Heart left ventricle (tissue), 13 donors: ENCODE results near the gene SLC43A3.

Experiments used
- POLR2A ChIP-seq, 2 donors: fragments of 450-650 bp; IDR thresholded peaks; one replicate each; pipeline ENCODE4 v1.6.1; 2017; ENCODE audit warnings: antibody characterized with exemption in 2 of 2, mild to moderate bottlenecking in 2 of 2, moderate library complexity in 2 of 2
- TF ChIP-seq, protein P1 (sequence below), 12 donors: fragments of 200-600 bp; sonication (generic) in 4 of 12; IDR thresholded peaks; one replicate each; pipeline versions ENCODE4 v1.5.0 to v1.8.0; 2018 to 2022; ENCODE audit warnings: antibody characterized with exemption in 12 of 12, mild to moderate bottlenecking in 5 of 12
- donor health status: ischemic (EF 13 %, LVEDD 7.1; RV severe dilation, severe dysfunction).
- donor health status: DM: no; HTN: yes; CAD: no.
- donor health status: DM: no; HTN: no; CAD: no.
- donor health status: ischemic (EF 25% LVEDD 6.9; RV normal size, moderate dysfunction).
- donor health status: ischemic (EF 25% LVEDD 5.7; RV mildly dilated, moderate dysfunction).
- donor health status: ischemic (EF 35%, LVEDD 5.7; RV mildly dilated, moderate dysfunction).
- donor health status: nonischemic (EF 11% LVEDD 7.7; RV severe dilation, severe dysfunction).
- donor health status: DM: yes; HTN: yes; CAD: no.
- donor health status: PGD.
- donor health status: ischemic (EF 29% LVEDD 5.4; RV normal size, mild dysfunction).
- donor health status: nonischemic (EF 23%, LVEDD 6.1; RV moderate dilation, normal function).

DNA sequence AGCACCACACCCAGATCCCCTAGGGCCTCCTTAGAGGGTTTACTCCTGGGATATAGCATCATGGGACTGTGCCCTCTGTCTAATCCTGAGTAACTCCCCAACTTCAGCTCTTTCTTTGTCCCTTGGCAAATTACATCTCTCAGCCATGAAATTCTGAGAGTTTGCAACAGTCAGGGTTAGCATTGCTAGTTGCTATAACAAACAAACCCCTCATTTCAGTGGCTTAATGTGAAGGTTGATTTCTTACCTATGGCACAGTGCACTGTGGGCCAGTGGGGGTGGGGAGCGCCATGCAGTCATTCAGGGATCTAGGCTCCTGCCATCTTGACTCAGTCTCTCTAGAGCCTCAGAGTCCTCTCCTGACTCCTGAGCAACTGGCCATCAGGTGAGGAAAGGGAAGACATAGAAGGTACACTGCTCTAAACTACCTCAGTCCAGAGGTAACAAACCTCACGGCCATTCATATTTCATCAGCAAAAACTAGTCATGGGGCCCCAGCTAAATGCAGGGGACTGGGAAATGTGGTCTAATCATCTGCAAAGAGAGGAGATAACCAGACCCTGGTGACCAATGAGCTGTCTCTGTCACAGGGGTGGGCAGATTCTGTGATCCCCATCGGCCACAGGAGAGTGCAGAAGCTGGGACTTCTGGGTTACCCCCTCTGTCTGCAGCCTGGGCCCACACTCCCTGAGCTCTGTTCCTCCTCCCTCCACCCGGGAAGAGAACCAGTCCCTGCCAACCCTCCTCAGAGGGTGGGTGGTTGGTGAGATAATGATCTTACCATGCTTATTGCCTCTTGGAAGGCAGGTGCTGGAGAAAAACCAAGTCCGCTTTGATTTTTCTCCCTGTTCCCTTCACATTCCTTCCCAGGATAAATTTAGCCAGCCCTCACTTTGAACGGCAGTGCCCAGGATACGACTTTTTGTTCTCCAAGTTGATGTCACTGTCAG lies 63.5 kb downstream of the SLC43A3 start:
- TF ChIP-seq, protein P1, sequence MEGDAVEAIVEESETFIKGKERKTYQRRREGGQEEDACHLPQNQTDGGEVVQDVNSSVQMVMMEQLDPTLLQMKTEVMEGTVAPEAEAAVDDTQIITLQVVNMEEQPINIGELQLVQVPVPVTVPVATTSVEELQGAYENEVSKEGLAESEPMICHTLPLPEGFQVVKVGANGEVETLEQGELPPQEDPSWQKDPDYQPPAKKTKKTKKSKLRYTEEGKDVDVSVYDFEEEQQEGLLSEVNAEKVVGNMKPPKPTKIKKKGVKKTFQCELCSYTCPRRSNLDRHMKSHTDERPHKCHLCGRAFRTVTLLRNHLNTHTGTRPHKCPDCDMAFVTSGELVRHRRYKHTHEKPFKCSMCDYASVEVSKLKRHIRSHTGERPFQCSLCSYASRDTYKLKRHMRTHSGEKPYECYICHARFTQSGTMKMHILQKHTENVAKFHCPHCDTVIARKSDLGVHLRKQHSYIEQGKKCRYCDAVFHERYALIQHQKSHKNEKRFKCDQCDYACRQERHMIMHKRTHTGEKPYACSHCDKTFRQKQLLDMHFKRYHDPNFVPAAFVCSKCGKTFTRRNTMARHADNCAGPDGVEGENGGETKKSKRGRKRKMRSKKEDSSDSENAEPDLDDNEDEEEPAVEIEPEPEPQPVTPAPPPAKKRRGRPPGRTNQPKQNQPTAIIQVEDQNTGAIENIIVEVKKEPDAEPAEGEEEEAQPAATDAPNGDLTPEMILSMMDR (IDR thresholded peaks at IDR 0.05) = no peak
- no peak for TF ChIP-seq POLR2A (IDR thresholded peaks at IDR 0.05)
